ENCODE results near the gene TNS3. TPM values are rescaled to one million over a fixed set of nuclear protein-coding genes. Genes with fewer than 3 reads are reported as not detected.

TNS3 gene
- total RNA-seq, 5 donors from 2014 or later (not counting 1 experiment from before 2014, with no cell fraction given), result 0.58 to 3.7 (median 2.0) TPM

DNA sequence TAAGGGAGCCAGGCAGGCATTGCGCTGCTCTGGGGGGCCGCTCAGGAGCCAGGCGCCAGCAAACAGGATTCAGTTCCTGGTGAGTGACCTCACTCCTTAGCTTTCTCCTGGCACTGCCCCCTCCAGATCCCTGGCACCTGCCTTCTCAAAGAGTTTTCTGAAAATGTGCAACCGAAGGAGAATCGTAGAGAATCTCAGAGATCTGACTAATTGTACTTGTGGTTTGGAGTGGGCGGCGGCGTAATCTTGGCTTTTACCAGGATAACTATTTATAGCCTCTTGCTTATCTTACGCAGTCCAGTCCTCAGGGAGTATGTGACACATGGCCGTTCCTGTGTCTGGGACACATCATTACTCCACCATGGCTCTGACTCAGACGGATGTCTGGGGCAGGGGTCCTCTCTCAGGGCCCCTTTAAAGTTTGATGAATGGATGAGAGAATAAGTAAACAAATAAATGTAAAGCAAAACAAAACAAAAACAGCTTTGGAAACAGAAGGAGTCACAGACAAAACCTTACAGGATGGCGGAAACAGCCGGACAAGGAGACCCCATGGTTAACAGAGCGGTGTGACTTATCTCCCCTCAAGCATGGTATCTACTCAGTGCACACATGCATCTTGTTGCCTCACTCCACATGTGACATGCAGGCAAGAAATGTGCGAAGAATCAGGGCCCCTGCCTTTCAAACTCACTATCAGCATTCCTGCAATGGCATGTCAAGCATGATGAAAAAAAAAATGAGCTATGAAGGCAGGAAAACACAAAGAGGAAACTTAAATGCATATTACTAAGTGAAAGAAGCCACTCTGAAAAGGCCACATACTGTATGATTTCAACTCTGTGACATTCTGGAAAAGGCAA is 99.7 kb downstream of the TNS3 start:
- H3K4me1 ChIP-seq (ENCODE audit: control insufficient read depth in 1 of 2, extremely low read depth in 1 of 2, insufficient read depth in 2 of 2, low read length in 2 of 2), result no peaks in the 10 kb centered on the region
- H3K27ac ChIP-seq (ENCODE audit: low read length), result no peak overlapping the region
- Mint-ChIP-seq H3K4me1 (peaks cover 0 to 2% (median 0%) of the 10 kb centered on the region in 3 donors), H3K36me3 (no peaks in the 10 kb centered on the region), H3K27ac (no peak overlapping the region), H3K27me3 (peaks cover 0 to 3% of the 10 kb centered on the region in 2 donors), H3K9me3 (no peaks in the 10 kb centered on the region), H3K4me3 (no peak overlapping the region)
- ChIA-PET POLR2A (no interaction called here), CTCF (no interaction called here)
- ATAC-seq (replicated peaks in 1 of 4) (no peak), DNase-seq (no peak)
- no peaks in the 10 kb centered on the region for H3K36me3 ChIP-seq (ENCODE audit: control insufficient read depth in 2 of 2, extremely low read depth in 1 of 2, insufficient read depth in 1 of 2, low read length in 1 of 2)
- no peaks in the 10 kb centered on the region for H3K9me3 ChIP-seq
- H3K27me3 ChIP-seq (replicated peaks in 1 of 2; ENCODE audit: control insufficient read depth in 2 of 2, extremely low read depth in 1 of 2, insufficient read depth in 2 of 2, low read length in 1 of 2), result peaks cover 0 to 6% of the 10 kb centered on the region in 2 experiments
- no peak overlapping the region for H3K4me3 ChIP-seq (ENCODE audit: control insufficient read depth in 1 of 2, extremely low read depth in 1 of 2, low read length in 1 of 2)
- WGBS (ENCODE audit: insufficient coverage), result 74% methylated on average over 6 of the region's 15 CpGs

DNA sequence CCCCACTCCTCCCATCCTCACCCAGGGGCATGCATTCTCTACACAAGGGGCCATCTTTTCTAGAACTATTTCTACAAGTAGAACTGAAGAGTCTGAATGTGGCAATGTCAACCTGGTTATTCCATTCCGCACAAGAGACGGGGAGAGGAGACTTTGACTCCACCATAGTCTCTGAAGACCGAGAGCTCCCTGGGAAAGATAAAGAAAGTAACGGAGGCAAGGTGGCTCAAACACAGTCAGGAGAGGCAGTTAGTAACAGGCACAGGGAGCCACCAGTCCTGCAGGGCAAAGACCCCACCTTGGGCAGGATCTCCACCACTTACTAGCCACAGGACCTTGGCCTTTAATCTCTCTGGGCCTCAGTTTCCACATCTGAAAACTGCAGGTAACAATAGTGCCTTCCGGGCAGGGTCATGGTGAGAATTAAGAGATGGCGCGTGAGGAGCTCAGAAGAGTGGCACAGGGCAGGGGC is 100.3 kb downstream of the TNS3 start:
- DNase-seq (no peak), ATAC-seq (replicated peaks in 1 of 4) (no peak)
- H3K27ac ChIP-seq (ENCODE audit: low read length), result no peak overlapping the region
- Mint-ChIP-seq H3K27ac (no peak overlapping the region), H3K36me3 (no peaks in the 10 kb centered on the region), H3K4me1 (peaks cover 0 to 2% (median 0%) of the 10 kb centered on the region in 3 donors), H3K27me3 (peaks cover 0 to 5% of the 10 kb centered on the region in 2 donors), H3K4me3 (no peak overlapping the region), H3K9me3 (no peaks in the 10 kb centered on the region)
- 96% methylated on average over 5 of the region's 7 CpGs for WGBS (ENCODE audit: insufficient coverage)
- POLR2A ChIA-PET, result interaction anchor here in 1 of 2 donors (0.5 kb wide), 1 partner anchor 1875 kb away, joined by 7 read pairs; no protein-coding TSS in a partner anchor
- peaks cover 0 to 6% of the 10 kb centered on the region in 2 experiments for H3K27me3 ChIP-seq (replicated peaks in 1 of 2; ENCODE audit: control insufficient read depth in 2 of 2, extremely low read depth in 1 of 2, insufficient read depth in 2 of 2, low read length in 1 of 2)
- H3K9me3 ChIP-seq, result no peaks in the 10 kb centered on the region
- no peak overlapping the region for H3K4me3 ChIP-seq (ENCODE audit: control insufficient read depth in 1 of 2, extremely low read depth in 1 of 2, low read length in 1 of 2)
- CTCF ChIA-PET, result no interaction called here
- H3K36me3 ChIP-seq (ENCODE audit: control insufficient read depth in 2 of 2, extremely low read depth in 1 of 2, insufficient read depth in 1 of 2, low read length in 1 of 2), result no peaks in the 10 kb centered on the region
- H3K4me1 ChIP-seq (ENCODE audit: control insufficient read depth in 1 of 2, extremely low read depth in 1 of 2, insufficient read depth in 2 of 2, low read length in 2 of 2), result no peaks in the 10 kb centered on the region

DNA sequence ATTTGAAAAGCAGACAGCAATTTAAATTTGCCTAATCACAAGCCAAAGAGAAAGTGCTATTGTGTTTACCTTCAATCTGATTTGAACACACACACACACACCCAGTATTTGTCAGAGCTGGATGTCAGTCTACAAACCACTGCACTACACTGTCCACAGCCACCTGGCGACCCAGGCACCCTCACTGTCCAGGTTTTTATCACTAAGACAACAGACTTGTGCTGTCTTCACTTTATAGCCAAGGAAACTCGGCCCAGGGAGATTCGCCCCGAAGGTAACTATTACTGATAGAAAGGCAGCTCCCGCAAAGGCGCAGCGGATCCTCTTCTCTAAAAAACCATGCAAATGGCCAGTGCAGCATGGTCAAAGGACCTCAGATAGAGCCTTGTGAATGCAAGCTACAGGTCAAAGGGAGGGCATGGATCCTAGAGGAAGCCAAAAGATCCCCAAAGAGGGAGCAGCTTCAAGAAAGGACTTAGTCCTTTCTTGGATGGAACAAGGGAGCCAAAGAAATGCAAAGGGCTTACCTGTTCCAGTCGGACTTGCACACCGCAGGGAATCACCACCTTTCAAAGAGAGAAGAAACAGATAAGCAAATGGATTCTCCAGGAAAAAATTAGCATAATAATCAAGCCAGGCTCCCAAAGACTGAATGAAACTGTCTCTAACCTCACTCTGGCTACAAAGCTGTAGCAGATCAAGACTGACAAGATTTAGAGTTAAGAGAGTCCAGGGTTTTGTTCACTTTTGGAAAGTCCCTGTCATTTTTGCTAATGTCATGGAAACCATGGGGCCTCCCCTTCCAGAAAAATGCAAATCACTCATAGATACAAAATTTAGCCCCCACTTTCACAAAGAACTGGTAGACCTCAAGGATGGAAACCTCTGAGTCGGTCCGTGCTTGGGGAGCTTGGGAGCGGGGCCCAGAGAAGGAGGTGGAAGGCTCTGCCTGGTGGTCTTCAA is 101.1 kb downstream of the TNS3 start:
- H3K4me1 ChIP-seq (ENCODE audit: control insufficient read depth in 1 of 2, extremely low read depth in 1 of 2, insufficient read depth in 2 of 2, low read length in 2 of 2), result no peaks in the 10 kb centered on the region
- WGBS (ENCODE audit: insufficient coverage), result 90% methylated on average over 7 of the region's 12 CpGs
- Mint-ChIP-seq H3K4me1 (peaks cover 0 to 2% (median 0%) of the 10 kb centered on the region in 3 donors), H3K36me3 (no peaks in the 10 kb centered on the region), H3K4me3 (no peak overlapping the region), H3K27me3 (peaks cover 0 to 6% of the 10 kb centered on the region in 2 donors), H3K9me3 (no peaks in the 10 kb centered on the region), H3K27ac (no peak overlapping the region)
- no peaks in the 10 kb centered on the region for H3K9me3 ChIP-seq
- POLR2A ChIA-PET, result interaction anchor here in 1 of 2 donors (0.5 kb wide), 1 partner anchor 1874 kb away, joined by 7 read pairs; no protein-coding TSS in a partner anchor
- H3K27me3 ChIP-seq (replicated peaks in 1 of 2; ENCODE audit: control insufficient read depth in 2 of 2, extremely low read depth in 1 of 2, insufficient read depth in 2 of 2, low read length in 1 of 2), result peaks cover 0 to 6% of the 10 kb centered on the region in 2 experiments
- H3K27ac ChIP-seq (ENCODE audit: low read length), result no peak overlapping the region
- ATAC-seq (replicated peaks in 1 of 4) (peak in 1 of 4 experiments; percentile 19), DNase-seq (no peak)
- H3K36me3 ChIP-seq (ENCODE audit: control insufficient read depth in 2 of 2, extremely low read depth in 1 of 2, insufficient read depth in 1 of 2, low read length in 1 of 2), result no peaks in the 10 kb centered on the region
- CTCF ChIA-PET, result no interaction called here
- no peak overlapping the region for H3K4me3 ChIP-seq (ENCODE audit: control insufficient read depth in 1 of 2, extremely low read depth in 1 of 2, low read length in 1 of 2)

DNA sequence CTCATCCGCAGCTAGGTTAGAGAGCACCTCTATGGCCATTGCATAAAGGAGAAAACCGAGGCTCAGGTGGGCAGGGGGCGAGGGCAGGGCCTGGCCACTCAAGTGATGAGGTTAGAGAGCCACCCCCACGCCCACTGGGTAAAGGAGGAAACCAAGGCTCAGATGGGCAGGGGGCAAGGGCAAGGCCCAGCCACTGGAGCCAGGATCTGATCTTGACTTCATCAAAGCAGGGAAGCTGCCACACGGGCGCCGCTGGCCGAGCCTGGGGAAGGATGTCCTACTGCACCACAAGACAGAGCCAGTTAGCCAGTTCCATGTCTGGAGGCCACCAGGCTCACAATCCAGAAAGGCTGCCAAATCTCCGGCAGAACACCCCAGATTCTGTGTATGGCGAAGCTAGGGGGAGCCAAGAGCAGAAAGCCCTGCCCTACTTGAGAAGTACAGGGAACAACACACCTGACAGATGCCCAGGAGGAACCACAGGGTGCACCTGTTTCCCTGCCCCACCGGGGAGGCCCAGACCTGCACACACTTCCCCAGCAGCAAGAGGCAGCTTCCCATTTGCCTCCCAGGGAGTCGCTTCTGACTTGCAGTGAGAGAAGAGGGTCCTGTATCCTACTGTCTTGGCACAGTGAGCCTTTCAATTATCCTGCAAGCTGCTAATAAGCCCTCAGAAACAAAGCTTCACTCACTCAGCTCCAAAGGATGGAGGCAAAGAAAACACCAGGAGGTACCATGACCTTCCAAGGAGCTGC is 101.9 kb downstream of the TNS3 start:
- Mint-ChIP-seq H3K9me3 (no peaks in the 10 kb centered on the region), H3K27ac (no peak overlapping the region), H3K4me3 (no peak overlapping the region), H3K27me3 (peaks cover 0 to 6% of the 10 kb centered on the region in 2 donors), H3K4me1 (peaks cover 0 to 2% (median 0%) of the 10 kb centered on the region in 3 donors), H3K36me3 (no peaks in the 10 kb centered on the region)
- Histone ChIP-seq H3K27me3 (replicated peaks in 1 of 2; ENCODE audit: control insufficient read depth in 2 of 2, extremely low read depth in 1 of 2, insufficient read depth in 2 of 2, low read length in 1 of 2) (peaks cover 0 to 8% of the 10 kb centered on the region in 2 experiments), H3K9me3 (no peaks in the 10 kb centered on the region), H3K4me1 (ENCODE audit: control insufficient read depth in 1 of 2, extremely low read depth in 1 of 2, insufficient read depth in 2 of 2, low read length in 2 of 2) (no peaks in the 10 kb centered on the region), H3K4me3 (ENCODE audit: control insufficient read depth in 1 of 2, extremely low read depth in 1 of 2, low read length in 1 of 2) (no peak overlapping the region), H3K36me3 (ENCODE audit: control insufficient read depth in 2 of 2, extremely low read depth in 1 of 2, insufficient read depth in 1 of 2, low read length in 1 of 2) (no peaks in the 10 kb centered on the region), H3K27ac (ENCODE audit: low read length) (no peak overlapping the region)
- DNase-seq, result no peak
- WGBS (ENCODE audit: insufficient coverage), result 75% methylated on average over 10 of the region's 12 CpGs
- CTCF ChIA-PET, result no interaction called here
- no peak for ATAC-seq (replicated peaks in 1 of 4)
- POLR2A ChIA-PET, result no interaction called here

DNA sequence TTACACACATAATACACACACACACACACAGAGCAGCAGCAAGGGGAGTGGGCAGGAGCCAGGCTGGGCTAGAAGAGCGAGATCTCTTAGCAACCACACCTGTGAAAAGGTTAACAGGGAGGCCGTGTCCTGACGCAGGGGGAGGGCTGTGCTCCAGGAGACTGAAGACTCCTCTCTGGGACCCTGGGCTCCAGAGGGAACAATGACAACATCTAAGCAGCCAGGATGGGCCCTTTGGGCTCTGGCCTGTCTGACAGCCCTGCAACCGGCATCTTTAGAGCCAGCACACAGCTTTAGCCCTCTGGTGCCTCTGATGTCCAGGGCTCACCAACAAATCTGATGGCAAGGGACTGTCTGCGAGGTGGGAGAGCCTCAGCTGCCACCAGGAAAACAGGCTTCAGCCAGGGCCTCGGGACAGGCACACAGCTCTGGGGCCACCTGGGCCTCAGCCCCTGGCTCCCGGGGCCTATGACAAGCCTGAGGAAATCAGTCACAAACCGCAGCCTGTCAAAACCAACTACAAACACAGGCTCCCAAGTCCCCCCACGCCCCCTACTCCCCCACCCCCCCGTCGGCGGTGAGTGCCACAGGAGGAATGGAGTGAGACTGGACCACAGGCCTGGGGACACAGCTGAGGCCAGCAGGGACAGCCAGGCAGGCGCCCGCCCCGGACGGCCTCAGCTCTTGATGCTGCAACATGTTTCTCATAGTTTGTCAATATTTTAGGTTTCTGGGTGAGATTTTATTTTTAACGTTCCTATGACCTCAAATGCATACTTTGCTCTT is 102.8 kb downstream of the TNS3 start:
- Histone ChIP-seq H3K27me3 (replicated peaks in 1 of 2; ENCODE audit: control insufficient read depth in 2 of 2, extremely low read depth in 1 of 2, insufficient read depth in 2 of 2, low read length in 1 of 2) (peaks cover 0 to 8% of the 10 kb centered on the region in 2 experiments), H3K9me3 (no peaks in the 10 kb centered on the region), H3K27ac (ENCODE audit: low read length) (no peak overlapping the region), H3K4me1 (ENCODE audit: control insufficient read depth in 1 of 2, extremely low read depth in 1 of 2, insufficient read depth in 2 of 2, low read length in 2 of 2) (no peaks in the 10 kb centered on the region), H3K36me3 (ENCODE audit: control insufficient read depth in 2 of 2, extremely low read depth in 1 of 2, insufficient read depth in 1 of 2, low read length in 1 of 2) (no peaks in the 10 kb centered on the region), H3K4me3 (ENCODE audit: control insufficient read depth in 1 of 2, extremely low read depth in 1 of 2, low read length in 1 of 2) (no peak overlapping the region)
- ChIA-PET POLR2A (no interaction called here), CTCF (no interaction called here)
- Mint-ChIP-seq H3K27ac (no peak overlapping the region), H3K4me3 (no peak overlapping the region), H3K27me3 (peaks cover 0 to 6% of the 10 kb centered on the region in 2 donors), H3K9me3 (no peaks in the 10 kb centered on the region), H3K4me1 (peaks cover 0 to 2% (median 0%) of the 10 kb centered on the region in 3 donors), H3K36me3 (no peaks in the 10 kb centered on the region)
- DNase-seq (no peak), ATAC-seq (replicated peaks in 1 of 4) (no peak)
- WGBS (ENCODE audit: insufficient coverage), result 60% methylated on average over 5 of the region's 17 CpGs
